Thoracic aorta (tissue), 2 donors: ENCODE data around the gene GRIA3. TPM values are rescaled to one million over a fixed set of nuclear protein-coding genes. Genes with fewer than 3 reads are reported as not detected.
"Not testable (repeated sequence)": the region's sequence is repeated elsewhere in the genome, so short reads cannot be mapped to it uniquely, and the experiment has no call there.

ENCODE experiments used
- ATAC-seq: fragments of 150-250 bp; one replicate; pipeline ENCODE4 v1.8.0; 2017; ENCODE audit warnings: low read depth; ENCODE audit not compliant: insufficient number of reproducible peaks, low FRiP score
- DNase-seq: peaks from one replicate; pipeline ENCODE4 v3.0.0-alpha.2; 2020; ENCODE audit warnings: low spot score
- H3K27ac ChIP-seq, 2 donors: fragments of 200-600 bp; sonication (generic); 1 replicate in 1 of 2; 2 replicates in 1 of 2; pipeline ENCODE4 v1.5.1; 2016; ENCODE audit warnings: mild to moderate bottlenecking in 2 of 2, moderate library complexity in 2 of 2
- H3K27me3 ChIP-seq: fragments of 200-600 bp; sonication (generic); replicated peaks from 2 replicates; pipeline ENCODE4 v1.6.0; 2016; ENCODE audit warnings: mild to moderate bottlenecking; ENCODE audit not compliant: insufficient read depth
- H3K36me3 ChIP-seq: fragments of 200-600 bp; sonication (generic); one replicate; pipeline ENCODE4 v1.5.1; 2016
- H3K4me1 ChIP-seq, 2 donors: fragments of 200-600 bp; sonication (generic); 1 replicate in 1 of 2; 2 replicates in 1 of 2; pipeline versions ENCODE4 v1.5.1 to v1.6.0; 2016; ENCODE audit warnings: low read depth in 2 of 2, mild to moderate bottlenecking in 1 of 2; ENCODE audit not compliant: control insufficient read depth in 1 of 2
- H3K4me3 ChIP-seq: fragments of 200-600 bp; sonication (generic); 2 replicates; pipeline ENCODE4 v1.5.1; 2016; ENCODE audit warnings: mild to moderate bottlenecking
- H3K9me3 ChIP-seq: fragments of 200-600 bp; sonication (generic); 2 replicates; pipeline ENCODE4 v1.5.1; 2016
- total RNA-seq, 2 donors: library from RNA; depleted of rRNA; stranded (reverse); fragments of >200 nt; gene quantifications; one replicate each; pipeline versions ENCODE4 v1.1.0 to v1.2.3, GENCODE V29; 2016
- TF ChIP-seq, protein P1 (sequence below): fragments of 200-600 bp; sonication (generic); IDR thresholded peaks from one replicate; pipeline ENCODE4 v1.5.1; 2019; ENCODE audit warnings: antibody characterized with exemption

GRIA3 gene
- total RNA-seq, 2 donors from 2014 or later, result 6.0 to 7.9 TPM

DNA sequence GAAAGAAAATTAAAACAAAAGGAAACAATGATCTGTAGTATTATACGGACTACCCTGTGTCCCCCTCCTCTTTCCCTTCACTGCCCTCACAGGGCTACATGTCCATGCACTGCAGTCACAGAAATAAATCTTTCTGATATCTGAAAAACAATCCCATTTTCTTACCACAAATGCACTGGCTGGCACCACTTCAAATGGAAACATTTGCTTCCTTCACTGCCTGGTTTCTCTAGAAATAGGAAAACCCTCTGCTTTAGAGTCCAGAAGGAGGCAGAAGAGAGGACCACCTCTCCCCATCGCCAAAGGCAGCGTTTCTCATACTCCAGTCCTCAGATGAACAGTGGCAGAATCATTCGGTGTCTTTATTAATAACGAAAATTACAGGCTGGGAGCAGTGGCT, 98.2 kb downstream of the GRIA3 start:
- Histone ChIP-seq H3K4me3 (no peak overlapping the region), H3K27me3 (no peaks in the 10 kb centered on the region), H3K4me1 (no peaks in the 10 kb centered on the region), H3K27ac (no peak overlapping the region), H3K36me3 (no peaks in the 10 kb centered on the region), H3K9me3 (no peaks in the 10 kb centered on the region)
- TF ChIP-seq, protein P1, sequence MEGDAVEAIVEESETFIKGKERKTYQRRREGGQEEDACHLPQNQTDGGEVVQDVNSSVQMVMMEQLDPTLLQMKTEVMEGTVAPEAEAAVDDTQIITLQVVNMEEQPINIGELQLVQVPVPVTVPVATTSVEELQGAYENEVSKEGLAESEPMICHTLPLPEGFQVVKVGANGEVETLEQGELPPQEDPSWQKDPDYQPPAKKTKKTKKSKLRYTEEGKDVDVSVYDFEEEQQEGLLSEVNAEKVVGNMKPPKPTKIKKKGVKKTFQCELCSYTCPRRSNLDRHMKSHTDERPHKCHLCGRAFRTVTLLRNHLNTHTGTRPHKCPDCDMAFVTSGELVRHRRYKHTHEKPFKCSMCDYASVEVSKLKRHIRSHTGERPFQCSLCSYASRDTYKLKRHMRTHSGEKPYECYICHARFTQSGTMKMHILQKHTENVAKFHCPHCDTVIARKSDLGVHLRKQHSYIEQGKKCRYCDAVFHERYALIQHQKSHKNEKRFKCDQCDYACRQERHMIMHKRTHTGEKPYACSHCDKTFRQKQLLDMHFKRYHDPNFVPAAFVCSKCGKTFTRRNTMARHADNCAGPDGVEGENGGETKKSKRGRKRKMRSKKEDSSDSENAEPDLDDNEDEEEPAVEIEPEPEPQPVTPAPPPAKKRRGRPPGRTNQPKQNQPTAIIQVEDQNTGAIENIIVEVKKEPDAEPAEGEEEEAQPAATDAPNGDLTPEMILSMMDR, result no peak
- no peak for ATAC-seq
- no peak for DNase-seq

DNA sequence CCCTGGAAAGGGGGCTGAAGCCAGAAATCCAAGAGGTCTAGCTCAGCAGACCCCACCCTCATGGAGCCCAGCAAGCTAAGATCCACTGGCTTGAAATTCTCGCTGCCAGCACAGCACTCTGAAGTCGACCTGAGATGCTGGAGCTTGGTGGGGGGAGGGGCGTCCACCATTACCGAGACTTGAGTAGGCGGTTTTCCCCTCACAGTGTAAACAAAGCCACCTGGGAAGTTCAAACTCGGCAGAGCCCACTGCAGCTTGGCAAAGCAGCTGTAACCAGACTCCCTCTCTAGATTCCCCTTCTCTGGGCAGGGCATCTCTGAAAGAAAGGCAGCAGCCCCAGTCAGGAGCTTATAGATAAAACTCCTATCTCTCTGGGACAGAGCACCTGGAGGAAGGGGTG, 99.3 kb downstream of the GRIA3 start:
- H3K36me3 ChIP-seq, DNase-seq, H3K27me3 ChIP-seq, H3K4me1 ChIP-seq, H3K4me3 ChIP-seq, ATAC-seq, H3K27ac ChIP-seq, H3K9me3 ChIP-seq: not testable (repeated sequence)

DNA sequence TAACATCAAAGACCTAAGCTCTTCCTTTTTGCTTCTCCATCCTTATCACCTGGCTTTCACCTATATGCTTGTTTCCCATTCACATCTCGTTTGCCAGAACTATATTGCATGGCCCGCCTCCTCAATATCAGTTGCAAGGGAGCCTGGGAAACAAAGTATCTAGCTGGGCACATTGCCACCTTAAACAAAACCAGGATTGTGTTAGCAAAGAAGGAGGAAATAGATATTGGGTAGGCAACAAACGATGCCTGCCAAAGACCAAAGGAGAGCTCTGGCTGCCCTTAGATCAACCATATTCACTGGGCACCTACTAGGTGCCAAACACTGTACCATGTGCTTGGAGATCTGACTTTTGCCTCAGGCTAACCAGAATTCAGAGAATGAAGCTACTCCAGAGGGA, 107.5 kb downstream of the GRIA3 start:
- H3K4me1 ChIP-seq, result no peaks in the 10 kb centered on the region
- H3K27ac ChIP-seq, result no peak overlapping the region
- TF ChIP-seq, protein P1, result no peak
- no peaks in the 10 kb centered on the region for H3K36me3 ChIP-seq
- H3K4me3 ChIP-seq, result no peak overlapping the region
- no peaks in the 10 kb centered on the region for H3K9me3 ChIP-seq
- no peak for DNase-seq
- no peak for ATAC-seq
- no peaks in the 10 kb centered on the region for H3K27me3 ChIP-seq

DNA sequence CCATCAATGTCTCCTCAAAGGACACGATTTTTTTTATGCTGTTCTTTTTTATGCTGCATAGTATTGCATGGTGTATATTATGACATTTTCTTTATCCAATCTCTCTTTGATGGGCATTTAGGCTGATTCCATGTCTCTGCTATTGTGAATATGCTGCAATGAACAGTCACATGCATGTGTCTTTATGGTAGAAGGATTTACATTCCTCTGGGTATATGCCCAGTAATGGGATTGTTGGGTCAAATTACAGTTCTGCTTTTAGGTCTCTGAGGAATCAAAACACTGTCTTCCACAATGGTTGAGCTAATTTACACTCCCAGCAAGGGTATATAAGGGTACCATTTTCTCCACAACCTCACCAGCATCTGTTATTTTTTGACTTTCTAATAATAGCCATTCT, 113.9 kb downstream of the GRIA3 start:
- Histone ChIP-seq H3K27me3 (no peaks in the 10 kb centered on the region), H3K4me1 (no peaks in the 10 kb centered on the region), H3K27ac (no peak overlapping the region), H3K4me3 (no peak overlapping the region), H3K9me3 (no peaks in the 10 kb centered on the region), H3K36me3 (no peaks in the 10 kb centered on the region)
- ATAC-seq, result no peak
- no peak for DNase-seq
- TF ChIP-seq, protein P1, result no peak

DNA sequence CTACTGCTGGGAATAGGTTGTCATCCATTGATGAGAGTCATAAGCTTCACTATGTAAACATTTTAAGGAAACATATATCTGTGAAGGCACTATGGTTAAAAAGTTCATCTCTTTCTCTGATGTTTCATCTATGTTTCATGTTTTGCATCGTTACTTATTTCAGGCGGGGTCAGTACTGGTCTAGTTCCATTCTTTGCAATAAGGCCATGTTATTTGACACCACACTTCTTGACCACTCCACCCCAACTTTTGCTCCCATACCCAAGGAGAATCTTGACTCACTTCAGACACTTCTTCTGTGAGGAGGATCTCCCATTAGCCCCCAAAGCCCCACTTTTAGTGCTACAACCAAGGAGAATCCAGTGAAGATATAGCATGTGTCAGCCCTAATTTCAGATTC, 119.4 kb downstream of the GRIA3 start:
- Histone ChIP-seq H3K4me1 (no peaks in the 10 kb centered on the region), H3K9me3 (no peaks in the 10 kb centered on the region), H3K27ac (no peak overlapping the region), H3K27me3 (no peaks in the 10 kb centered on the region), H3K4me3 (no peak overlapping the region), H3K36me3 (no peaks in the 10 kb centered on the region)
- ATAC-seq (no peak), DNase-seq (no peak)
- TF ChIP-seq, protein P1, result no peak

DNA sequence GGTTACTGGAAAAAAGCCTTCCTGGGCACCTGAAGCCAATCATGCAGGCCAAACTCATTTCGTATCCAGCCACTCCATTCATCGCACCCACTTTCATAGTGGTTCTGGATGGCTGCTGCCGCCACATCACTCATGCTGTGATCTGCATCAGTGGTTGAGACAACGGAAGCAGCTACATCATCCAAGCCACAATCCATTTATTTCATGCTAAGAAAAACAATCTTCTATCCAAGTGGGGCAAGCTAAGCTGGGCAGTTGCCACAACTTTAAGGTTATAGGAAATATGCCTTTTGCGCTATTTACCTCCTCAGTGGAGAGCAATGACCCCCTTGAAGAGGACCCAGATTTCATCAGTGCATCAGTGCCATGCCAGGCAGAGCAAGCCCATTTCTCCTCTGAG, 124.6 kb downstream of the GRIA3 start:
- DNase-seq (no peak), ATAC-seq (no peak)
- H3K27me3 ChIP-seq, result no peaks in the 10 kb centered on the region
- H3K9me3 ChIP-seq, result no peaks in the 10 kb centered on the region
- no peak overlapping the region for H3K4me3 ChIP-seq
- TF ChIP-seq, protein P1, result no peak
- H3K4me1 ChIP-seq, result no peaks in the 10 kb centered on the region
- H3K27ac ChIP-seq, result no peak overlapping the region
- H3K36me3 ChIP-seq, result no peaks in the 10 kb centered on the region
